ENCODE data around the gene GJE1. TPM values are rescaled to one million over a fixed set of nuclear protein-coding genes. Genes with fewer than 3 reads are reported as not detected.
"Not testable (repeated sequence)": the region's sequence is repeated elsewhere in the genome, so short reads cannot be mapped to it uniquely, and the experiment has no call there.

Gene GJE1
- total RNA-seq, 2 donors from 2014 or later, result not detected

DNA sequence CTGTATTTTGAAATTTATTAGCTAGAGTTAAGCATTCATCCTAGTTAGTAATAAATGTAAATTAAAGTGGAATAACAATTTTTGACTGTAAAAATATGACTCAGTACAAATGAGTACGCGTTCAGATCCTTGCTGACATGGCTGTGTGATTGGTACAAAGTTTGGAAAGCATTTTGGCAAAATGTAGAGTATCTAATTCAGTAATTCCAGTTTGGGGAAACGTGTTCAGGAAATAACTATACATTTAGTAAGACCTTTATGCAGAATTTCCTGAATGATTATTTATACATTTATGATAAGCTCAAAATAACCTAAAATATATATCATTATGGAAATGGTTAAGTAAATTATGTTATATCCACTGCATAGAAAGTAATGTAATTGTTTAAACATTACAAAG is 22.4 kb downstream of the GJE1 start:
- no peak overlapping the region for H3K4me3 Mint-ChIP-seq
- Histone ChIP-seq H3K27me3 (ENCODE audit: control insufficient read depth, insufficient read depth, low read length, poor library complexity, severe bottlenecking) (no peaks in the 10 kb centered on the region), H3K4me1 (ENCODE audit: control insufficient read depth, insufficient read depth, low read length) (no peaks in the 10 kb centered on the region), H3K36me3 (ENCODE audit: control insufficient read depth, insufficient read depth, low read length) (no peaks in the 10 kb centered on the region), H3K27ac (ENCODE audit: low read depth, low read length) (no peak overlapping the region), H3K9me3 (ENCODE audit: control insufficient read depth, low read length) (no peaks in the 10 kb centered on the region), H3K4me3 (ENCODE audit: low read length) (no peak overlapping the region), H3K9ac (ENCODE audit: extremely low read depth, low read length, poor library complexity, severe bottlenecking) (no peak overlapping the region)
- no peak for DNase-seq
- WGBS, 2 experiments (ENCODE audit: insufficient coverage in 1 of 2, insufficient read length in 1 of 2), result 94 to 100% methylated on average over 2 of the region's 3 CpGs
- no peak overlapping the region for H3K27ac Mint-ChIP-seq
- no peaks in the 10 kb centered on the region for H3K27me3 Mint-ChIP-seq (ENCODE audit: insufficient read depth)
- H3K9me3 Mint-ChIP-seq, result no peaks in the 10 kb centered on the region
- TF ChIP-seq, protein P1, sequence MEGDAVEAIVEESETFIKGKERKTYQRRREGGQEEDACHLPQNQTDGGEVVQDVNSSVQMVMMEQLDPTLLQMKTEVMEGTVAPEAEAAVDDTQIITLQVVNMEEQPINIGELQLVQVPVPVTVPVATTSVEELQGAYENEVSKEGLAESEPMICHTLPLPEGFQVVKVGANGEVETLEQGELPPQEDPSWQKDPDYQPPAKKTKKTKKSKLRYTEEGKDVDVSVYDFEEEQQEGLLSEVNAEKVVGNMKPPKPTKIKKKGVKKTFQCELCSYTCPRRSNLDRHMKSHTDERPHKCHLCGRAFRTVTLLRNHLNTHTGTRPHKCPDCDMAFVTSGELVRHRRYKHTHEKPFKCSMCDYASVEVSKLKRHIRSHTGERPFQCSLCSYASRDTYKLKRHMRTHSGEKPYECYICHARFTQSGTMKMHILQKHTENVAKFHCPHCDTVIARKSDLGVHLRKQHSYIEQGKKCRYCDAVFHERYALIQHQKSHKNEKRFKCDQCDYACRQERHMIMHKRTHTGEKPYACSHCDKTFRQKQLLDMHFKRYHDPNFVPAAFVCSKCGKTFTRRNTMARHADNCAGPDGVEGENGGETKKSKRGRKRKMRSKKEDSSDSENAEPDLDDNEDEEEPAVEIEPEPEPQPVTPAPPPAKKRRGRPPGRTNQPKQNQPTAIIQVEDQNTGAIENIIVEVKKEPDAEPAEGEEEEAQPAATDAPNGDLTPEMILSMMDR (conservative IDR thresholded peaks at IDR 0.05), result no peak
- H3K4me1 Mint-ChIP-seq, result peaks cover 9% of the 10 kb centered on the region
- H3K36me3 Mint-ChIP-seq (ENCODE audit: low read depth), result peaks cover 13% of the 10 kb centered on the region

DNA sequence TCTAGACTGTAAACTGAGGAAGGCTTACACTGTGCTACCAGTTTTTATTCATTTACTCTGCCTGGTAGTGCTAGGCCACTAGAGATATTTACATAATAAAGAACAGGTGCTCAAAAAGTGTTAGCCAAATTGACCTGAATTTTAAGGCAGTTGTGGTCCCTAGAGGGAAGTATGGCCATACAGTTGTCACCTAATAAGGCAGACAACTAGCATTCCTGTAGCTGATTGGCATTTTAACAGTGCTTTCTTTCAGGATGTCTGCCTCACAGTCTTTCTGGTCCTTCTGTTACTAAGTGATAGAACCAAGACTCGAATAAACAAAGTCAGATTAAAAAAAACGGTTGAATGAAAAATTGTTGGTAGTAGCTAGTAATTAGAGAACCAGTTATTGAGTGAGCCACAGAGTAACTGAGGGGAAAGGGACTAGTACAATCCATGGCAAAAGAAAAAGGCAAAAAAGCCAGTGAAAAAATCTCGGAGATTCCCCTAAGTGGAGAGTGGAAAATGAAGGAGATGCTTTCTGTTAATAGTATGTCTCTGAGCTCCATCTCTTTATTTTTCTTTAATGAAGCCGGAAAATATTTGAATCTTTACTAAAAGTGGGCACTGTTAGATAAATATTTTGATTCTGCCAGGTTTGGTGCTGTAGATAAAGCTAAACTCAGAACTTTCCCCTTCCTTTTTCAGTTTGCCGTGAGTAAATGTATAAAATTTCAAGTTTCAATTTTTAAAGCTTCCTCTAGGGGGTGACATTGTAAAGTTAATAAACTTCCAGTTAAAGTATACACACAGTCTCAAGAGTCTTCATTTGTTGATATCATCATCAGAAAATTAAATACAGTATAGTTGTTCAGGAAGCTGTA is 23.4 kb downstream of the GJE1 start:
- Mint-ChIP-seq H3K36me3 (ENCODE audit: low read depth) (peaks cover 4% of the 10 kb centered on the region), H3K9me3 (no peaks in the 10 kb centered on the region), H3K27me3 (ENCODE audit: insufficient read depth) (no peaks in the 10 kb centered on the region), H3K4me3 (no peak overlapping the region), H3K27ac (peak overlapping the region; percentile 63), H3K4me1 (peaks cover 9% of the 10 kb centered on the region)
- WGBS, 2 experiments (ENCODE audit: insufficient coverage in 1 of 2, insufficient read length in 1 of 2), result 70 to 89% methylated on average over 3 to 4 of the region's 5 CpGs
- peak overlapping the region; percentile 48 for H3K27ac ChIP-seq (ENCODE audit: low read depth, low read length)
- H3K9me3 ChIP-seq (ENCODE audit: control insufficient read depth, low read length), result no peaks in the 10 kb centered on the region
- DNase-seq, result peak; percentile 45
- no peak overlapping the region for H3K4me3 ChIP-seq (ENCODE audit: low read length)
- no peaks in the 10 kb centered on the region for H3K36me3 ChIP-seq (ENCODE audit: control insufficient read depth, insufficient read depth, low read length)
- TF ChIP-seq, protein P1 (conservative IDR thresholded peaks at IDR 0.05), result peak; percentile 71
- H3K27me3 ChIP-seq (ENCODE audit: control insufficient read depth, insufficient read depth, low read length, poor library complexity, severe bottlenecking), result no peaks in the 10 kb centered on the region
- H3K4me1 ChIP-seq (ENCODE audit: control insufficient read depth, insufficient read depth, low read length), result no peaks in the 10 kb centered on the region
- no peak overlapping the region for H3K9ac ChIP-seq (ENCODE audit: extremely low read depth, low read length, poor library complexity, severe bottlenecking)

DNA sequence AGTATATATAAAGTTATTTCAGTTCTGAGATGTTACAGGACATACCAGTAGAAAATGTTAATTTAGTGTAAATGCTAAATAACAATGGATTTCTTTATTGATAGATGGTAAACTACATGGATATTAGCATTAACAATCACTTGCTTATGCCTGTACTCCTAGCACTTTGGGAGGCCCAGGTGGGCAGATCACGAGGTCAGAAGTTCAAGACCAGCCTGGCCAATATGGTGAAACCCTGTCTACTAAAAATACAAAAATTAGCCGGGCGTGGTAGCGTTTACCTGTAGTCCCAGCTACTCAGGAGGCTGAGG is 24.0 kb downstream of the GJE1 start:
- H3K9ac ChIP-seq (ENCODE audit: extremely low read depth, low read length, poor library complexity, severe bottlenecking); H3K27me3 ChIP-seq (ENCODE audit: control insufficient read depth, insufficient read depth, low read length, poor library complexity, severe bottlenecking); H3K4me1 Mint-ChIP-seq; H3K4me3 ChIP-seq (ENCODE audit: low read length); H3K9me3 Mint-ChIP-seq; H3K27me3 Mint-ChIP-seq (ENCODE audit: insufficient read depth); H3K36me3 Mint-ChIP-seq (ENCODE audit: low read depth); H3K9me3 ChIP-seq (ENCODE audit: control insufficient read depth, low read length); H3K27ac ChIP-seq (ENCODE audit: low read depth, low read length); H3K4me3 Mint-ChIP-seq; H3K4me1 ChIP-seq (ENCODE audit: control insufficient read depth, insufficient read depth, low read length); H3K27ac Mint-ChIP-seq; H3K36me3 ChIP-seq (ENCODE audit: control insufficient read depth, insufficient read depth, low read length); DNase-seq: not testable (repeated sequence)
- WGBS, 2 experiments (ENCODE audit: insufficient coverage in 1 of 2, insufficient read length in 1 of 2), result 88 to 91% methylated on average over 2 to 4 of the region's 4 CpGs
- TF ChIP-seq, protein P1 (conservative IDR thresholded peaks at IDR 0.05), result peak; percentile 8

All from endodermal cell (in vitro differentiated cells).